Stomach (tissue), 4 donors: ENCODE results near the gene MAST4.

Experiments
- CTCF ChIP-seq, 7 experiments: fragments of 450-650 bp in 4 of 7; fragments of 200-600 bp in 3 of 7; sonication (generic) in 3 of 7; IDR thresholded peaks; one replicate each; pipeline ENCODE4 v1.5.1; 2016 to 2019; ENCODE audit warnings: antibody characterized with exemption in 7 of 7, control low read depth in 2 of 7, mild to moderate bottlenecking in 1 of 7
- POLR2A ChIP-seq, 4 donors: fragments of 450-650 bp; IDR thresholded peaks; one replicate each; pipeline ENCODE4 v1.6.1; 2016; ENCODE audit warnings: antibody characterized with exemption in 4 of 4, control low read depth in 2 of 4, mild to moderate bottlenecking in 1 of 4, moderate library complexity in 1 of 4
- POLR2AphosphoS5 ChIP-seq, 3 donors: sonication (generic); formaldehyde crosslinking; IDR thresholded peaks; one replicate each; pipeline ENCODE4 v1.6.1; 2016; ENCODE audit warnings: antibody characterized with exemption in 3 of 3

DNA sequence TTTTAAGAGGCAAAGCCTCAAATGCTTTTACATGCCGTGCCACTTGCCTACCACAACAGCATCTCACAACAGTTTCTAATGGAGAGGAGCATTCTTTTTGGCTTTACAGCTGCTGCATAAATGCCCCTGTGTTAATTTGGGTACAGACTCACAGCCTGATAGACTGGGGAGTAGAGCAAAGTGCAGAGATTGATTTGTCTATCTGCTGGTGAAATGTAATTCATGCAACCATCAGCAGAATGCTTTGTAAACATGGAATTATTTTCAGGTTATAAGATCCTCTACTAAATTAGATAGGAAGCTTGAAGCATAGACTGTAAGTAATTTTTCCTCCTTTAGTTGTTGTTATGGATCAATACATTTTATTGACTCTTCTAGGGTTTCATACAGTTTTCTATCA, 430.1 kb downstream of the MAST4 start:
- TF ChIP-seq CTCF (IDR thresholded peaks at IDR 0.05) (no peak), POLR2AphosphoS5 (IDR thresholded peaks at IDR 0.05) (no peak), POLR2A (IDR thresholded peaks at IDR 0.05) (no peak)
